ENCODE results near the gene CLASP1.
"Not testable (repeated sequence)": the region's sequence is repeated elsewhere in the genome, so short reads cannot be mapped to it uniquely, and the experiment has no call there.

CLASP1 gene

GRCh38 chr2:121498731-121499130 lies 150.5 kb downstream of the CLASP1 start:
- DNase-seq, result no peak

- no peak for DNase-seq
Observed at GRCh38 chr2:121492409-121492808, 156.9 kb downstream of the CLASP1 start.

GRCh38 chr2:121491518-121491917 lies 157.7 kb downstream of the CLASP1 start:
- peak; percentile 25 to 75 for DNase-seq

- DNase-seq, result peak in 1 of 2 experiments; percentile 4
Observed at GRCh38 chr2:121490584-121491133, 158.6 kb downstream of the CLASP1 start.

- peak; percentile 4 to 52 for DNase-seq
Observed at GRCh38 chr2:121489911-121490583, 159.2 kb downstream of the CLASP1 start.

GRCh38 chr2:121489284-121489683 lies 160.0 kb downstream of the CLASP1 start:
- peak; percentile 75 to 91 for DNase-seq

GRCh38 chr2:121486191-121486790 lies 163.0 kb downstream of the CLASP1 start:
- DNase-seq, result no peak

- no peak for DNase-seq
Observed at GRCh38 chr2:121485039-121485438, 164.2 kb downstream of the CLASP1 start.

GRCh38 chr2:121483846-121484245 lies 165.4 kb downstream of the CLASP1 start:
- no peak for DNase-seq

- DNase-seq, result no peak
Observed at GRCh38 chr2:121483021-121483420, 166.2 kb downstream of the CLASP1 start.

- DNase-seq, result peak; percentile 5 to 16
Observed at GRCh38 chr2:121480826-121481225, 168.4 kb downstream of the CLASP1 start.

- DNase-seq, result peak in 1 of 2 experiments; percentile 37
Observed at GRCh38 chr2:121479882-121480522, 169.3 kb downstream of the CLASP1 start.

- DNase-seq, result no peak
Observed at GRCh38 chr2:121478996-121479745, 170.1 kb downstream of the CLASP1 start.

GRCh38 chr2:121478358-121478995 lies 170.8 kb downstream of the CLASP1 start:
- not testable (repeated sequence) for DNase-seq

- no peak for DNase-seq
Observed at GRCh38 chr2:121476684-121477083, 172.6 kb downstream of the CLASP1 start.

- DNase-seq, result no peak
Observed at GRCh38 chr2:121475811-121476571, 173.3 kb downstream of the CLASP1 start.

GRCh38 chr2:121473512-121473911 lies 175.8 kb downstream of the CLASP1 start:
- DNase-seq, result no peak

GRCh38 chr2:121472470-121472993 lies 176.7 kb downstream of the CLASP1 start:
- no peak for DNase-seq

GRCh38 chr2:121471532-121472469 lies 177.5 kb downstream of the CLASP1 start:
- DNase-seq, result no peak

- DNase-seq, result no peak
Observed at GRCh38 chr2:121470917-121471316, 178.3 kb downstream of the CLASP1 start.

All from NCI-H2081 (cell line).